GM19023 (cell line): ENCODE data around the gene MROH8.

Source experiments
- ATAC-seq: cut with Tn5 transposase; IDR thresholded peaks from one replicate; pipeline ENCODE4 v1.9.1; 2021; ENCODE audit warnings: mild to moderate bottlenecking, moderate library complexity; ENCODE audit not compliant: unreplicated experiment

Gene MROH8

DNA sequence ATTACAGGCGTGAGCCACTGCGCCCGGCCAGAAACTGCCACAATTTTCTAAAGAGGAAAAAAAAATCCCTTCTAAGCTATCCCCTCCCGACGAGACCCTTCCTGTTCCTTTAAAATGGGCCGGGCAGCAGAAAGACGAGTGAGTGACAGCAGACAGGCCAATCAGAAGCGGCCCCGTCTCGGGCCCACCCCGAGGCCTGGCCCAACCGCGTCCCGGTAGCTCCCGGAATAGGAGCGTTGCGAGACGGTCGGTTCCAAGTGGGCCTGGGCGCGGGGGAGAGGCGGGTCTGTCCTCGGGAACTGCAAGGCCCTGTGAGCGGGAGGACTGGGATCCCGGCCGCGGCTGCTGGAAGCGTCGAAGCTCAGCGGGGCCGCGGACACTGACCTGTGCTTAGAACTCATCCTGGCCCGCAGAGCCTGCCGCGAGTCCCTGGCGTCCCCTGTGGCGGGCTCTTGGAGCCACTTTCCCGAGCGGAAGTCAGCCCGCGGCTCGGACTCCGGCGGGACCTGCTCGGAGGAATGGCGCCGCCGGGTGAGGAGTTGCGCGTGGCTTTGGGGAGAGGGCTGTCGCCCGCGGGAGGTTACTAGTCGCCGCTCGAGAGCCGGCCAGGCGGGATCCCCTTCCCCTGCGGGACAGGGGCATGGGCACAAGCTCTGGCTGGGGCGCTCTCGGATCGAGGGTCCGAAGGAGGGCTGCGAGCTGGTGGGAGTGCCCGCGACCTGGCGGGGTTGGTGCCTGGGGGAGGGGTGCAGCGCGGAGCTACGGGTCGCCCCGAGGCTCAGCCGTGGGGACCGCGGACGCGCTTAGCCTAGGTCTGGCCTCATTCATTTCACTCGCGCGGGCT, at the start of gene MROH8, which contains the start of gene RPN2:
Gene MROH8 (minus strand): TSS at position 710 of the 844 bp plus-strand sequence.
Gene RPN2 (plus strand): TSS at position 492 of the 844 bp plus-strand sequence. CDS start 27 bp downstream, at position 519.
- peak; percentile 92 for ATAC-seq

DNA sequence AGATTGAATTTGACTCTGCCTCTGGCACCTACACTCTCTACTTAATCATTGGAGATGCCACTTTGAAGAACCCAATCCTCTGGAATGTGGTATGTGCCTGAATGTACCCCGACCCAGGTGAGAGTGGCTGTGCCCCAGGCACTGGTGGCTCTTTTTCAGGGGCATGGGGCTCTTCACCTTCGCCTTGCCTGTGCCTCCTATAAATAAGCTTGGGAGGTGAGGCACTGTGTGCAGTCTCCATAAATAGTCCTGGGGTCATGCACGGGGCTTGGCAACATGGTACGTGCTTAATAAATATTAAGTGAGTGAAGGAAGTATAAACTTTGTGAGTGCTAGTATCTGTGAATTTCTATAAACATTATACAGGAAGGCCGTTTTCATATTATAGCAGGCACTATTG, 49.3 kb upstream of the MROH8 start:
- ATAC-seq: no peak

GRCh38 chr20:37228082-37228481, 48.7 kb upstream of the MROH8 start:
- no peak for ATAC-seq

DNA sequence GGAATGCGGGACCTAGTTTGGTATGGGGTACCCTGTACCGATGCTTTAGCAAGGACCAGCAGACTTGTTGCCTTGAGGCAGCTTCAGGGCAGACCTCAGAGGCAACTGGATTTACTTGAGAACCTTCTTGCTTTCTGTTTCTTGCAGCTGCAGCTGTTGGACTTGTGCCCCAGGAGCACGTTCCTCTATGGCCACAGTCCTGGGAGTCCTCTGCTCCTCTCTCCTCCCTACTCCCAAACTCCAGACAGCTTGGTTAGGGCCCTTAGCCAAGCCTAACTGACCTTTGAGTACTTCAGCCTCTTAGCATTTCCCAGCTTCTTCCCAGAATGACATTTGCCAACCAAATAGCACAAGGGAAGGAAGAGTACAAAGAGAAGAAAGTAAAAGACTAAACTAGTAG, 47.5 kb upstream of the MROH8 start:
- no peak for ATAC-seq

GRCh38 chr20:37225146-37225545, 45.8 kb upstream of the MROH8 start:
- no peak for ATAC-seq

- no peak for ATAC-seq
Measured at GRCh38 chr20:37223053-37223452, 43.7 kb upstream of the MROH8 start.

GRCh38 chr20:37222086-37222485, 42.7 kb upstream of the MROH8 start:
- no peak for ATAC-seq

DNA sequence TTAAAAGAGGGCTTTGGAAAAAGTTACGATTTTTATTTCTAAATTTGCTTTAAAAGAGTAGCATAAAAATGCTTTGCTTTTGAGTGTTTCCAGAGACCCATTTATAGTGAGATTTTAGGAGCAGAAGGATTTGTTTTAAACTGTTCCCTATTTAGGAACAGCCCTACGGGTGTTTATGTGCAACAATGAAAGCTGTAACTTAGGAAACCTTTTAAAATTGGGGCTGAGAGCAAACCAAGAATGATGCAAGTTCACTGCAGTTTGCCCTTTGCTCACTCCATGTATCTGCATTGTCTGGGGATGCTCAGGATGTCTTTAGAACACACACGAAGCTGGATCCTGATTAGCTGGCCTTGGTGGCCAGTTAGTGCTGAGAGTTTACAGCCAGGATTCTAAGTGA, 41.4 kb upstream of the MROH8 start:
- no peak for ATAC-seq

- no peak for ATAC-seq
Measured at GRCh38 chr20:37219751-37220668, 40.7 kb upstream of the MROH8 start.

DNA sequence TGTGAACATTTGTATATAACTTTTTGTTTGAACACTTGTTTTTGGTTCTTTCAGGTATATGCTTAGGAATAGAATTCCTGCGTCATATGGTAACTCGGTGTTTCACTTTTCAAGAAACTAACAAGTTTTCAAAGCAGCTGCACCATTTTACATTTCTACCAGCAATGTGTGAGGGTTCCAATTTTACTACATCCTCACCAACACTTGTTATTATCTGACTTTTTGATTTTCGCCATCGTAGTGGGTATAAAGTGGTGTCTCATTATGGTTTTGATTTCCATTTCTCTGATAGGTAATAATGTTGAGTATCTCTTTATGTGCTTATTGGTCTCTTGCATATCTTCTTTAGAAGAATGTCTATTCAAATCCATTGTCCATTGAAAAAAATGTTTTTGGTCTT, 39.6 kb upstream of the MROH8 start:
- no peak for ATAC-seq

GRCh38 chr20:37218441-37218840, 39.1 kb upstream of the MROH8 start:
- ATAC-seq: no peak

GRCh38 chr20:37209661-37210314, 30.4 kb upstream of the MROH8 start:
- ATAC-seq: no peak

DNA sequence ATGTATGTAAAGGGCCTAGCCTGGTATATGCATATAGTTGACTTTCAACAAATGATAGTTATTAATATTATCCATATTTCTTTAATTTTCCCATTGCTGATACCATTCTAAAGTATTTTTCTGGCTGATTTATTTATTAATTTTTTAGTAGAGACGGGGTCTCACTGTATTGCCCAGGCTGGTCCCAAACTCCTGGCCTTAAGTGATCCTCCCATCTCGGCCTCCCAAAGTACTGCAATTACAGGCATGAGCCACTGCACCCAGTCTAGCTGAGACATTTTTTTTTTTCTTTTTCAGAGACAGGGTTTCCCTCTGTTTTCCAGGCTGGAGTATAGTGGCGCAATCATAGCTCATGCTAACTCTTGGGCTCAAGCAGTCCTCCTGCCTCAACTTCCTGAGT, 29.8 kb upstream of the MROH8 start:
- no peak for ATAC-seq

DNA sequence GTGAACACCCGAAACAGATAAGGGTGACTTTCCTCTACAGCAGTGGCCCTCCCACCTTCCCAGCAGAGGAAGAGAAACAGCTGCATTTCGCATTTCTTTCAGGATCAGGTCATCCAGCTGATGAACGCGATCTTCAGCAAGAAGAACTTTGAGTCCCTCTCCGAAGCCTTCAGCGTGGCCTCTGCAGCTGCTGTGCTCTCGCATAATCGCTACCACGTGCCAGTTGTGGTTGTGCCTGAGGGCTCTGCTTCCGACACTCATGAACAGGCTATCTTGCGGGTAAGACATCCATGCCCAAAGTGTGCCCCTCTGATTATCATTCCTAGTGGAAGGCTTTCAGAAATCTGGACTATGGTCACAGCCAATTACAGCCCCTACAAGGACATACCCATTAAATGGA, 27.8 kb upstream of the MROH8 start:
- no peak for ATAC-seq

DNA sequence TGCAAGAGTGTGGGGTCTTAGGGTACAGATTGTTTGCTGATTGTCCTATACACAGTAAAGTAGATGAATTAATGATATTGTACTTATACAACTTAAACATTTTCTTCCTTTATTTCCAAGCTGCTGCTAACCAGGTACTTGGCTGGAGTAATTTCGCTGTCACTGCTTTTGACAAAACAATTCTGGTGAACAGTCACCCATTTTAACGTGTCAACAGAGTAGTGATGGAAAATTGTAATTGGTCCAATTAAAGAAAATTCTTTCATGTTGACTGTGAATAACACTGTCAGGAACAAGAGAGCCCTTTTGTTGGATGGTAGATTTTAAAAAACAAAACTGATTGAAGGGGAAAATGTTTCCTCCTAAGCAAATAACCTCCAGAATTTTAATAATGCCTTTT, 26.4 kb upstream of the MROH8 start:
- no peak for ATAC-seq

DNA sequence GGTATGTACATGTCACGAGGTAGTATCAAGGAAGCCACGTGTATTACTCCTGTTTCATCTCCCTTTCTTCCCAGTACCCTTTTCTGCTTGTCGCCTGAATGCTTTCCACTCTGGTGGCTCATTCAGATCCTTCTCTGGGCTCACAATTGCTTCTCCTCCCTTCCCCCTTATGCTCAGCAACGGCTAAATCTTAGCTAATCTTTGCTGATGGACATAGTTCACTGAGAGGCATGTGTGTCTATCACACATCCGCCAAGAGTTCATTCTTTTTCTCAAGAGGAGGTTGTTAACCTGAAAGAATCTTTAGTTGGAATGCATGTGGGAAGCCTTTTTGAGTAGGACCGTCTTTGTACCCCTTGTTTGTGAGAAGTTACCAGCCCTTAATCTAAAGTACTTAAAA, 25.8 kb upstream of the MROH8 start:
- ATAC-seq: no peak

- ATAC-seq: no peak
Measured at GRCh38 chr20:37204056-37204455, 24.7 kb upstream of the MROH8 start.

GRCh38 chr20:37202267-37202943, 23.1 kb upstream of the MROH8 start:
- ATAC-seq: no peak

DNA sequence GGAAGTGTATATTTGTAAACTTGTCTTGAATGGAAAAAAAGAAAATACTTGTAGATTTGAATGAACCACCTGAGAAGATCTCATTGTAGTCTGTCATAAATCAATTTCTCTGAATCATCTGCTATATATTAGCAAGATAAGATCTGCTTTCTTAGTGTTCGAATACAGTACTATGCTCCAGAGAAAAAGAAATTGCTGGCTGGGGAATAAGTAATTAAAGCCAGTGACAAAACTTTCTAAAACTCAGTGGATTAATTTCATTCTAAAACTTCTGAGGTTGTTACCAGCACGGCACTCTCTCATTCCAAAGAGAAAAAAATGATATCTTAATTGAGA, 22.4 kb upstream of the MROH8 start:
- ATAC-seq: no peak

DNA sequence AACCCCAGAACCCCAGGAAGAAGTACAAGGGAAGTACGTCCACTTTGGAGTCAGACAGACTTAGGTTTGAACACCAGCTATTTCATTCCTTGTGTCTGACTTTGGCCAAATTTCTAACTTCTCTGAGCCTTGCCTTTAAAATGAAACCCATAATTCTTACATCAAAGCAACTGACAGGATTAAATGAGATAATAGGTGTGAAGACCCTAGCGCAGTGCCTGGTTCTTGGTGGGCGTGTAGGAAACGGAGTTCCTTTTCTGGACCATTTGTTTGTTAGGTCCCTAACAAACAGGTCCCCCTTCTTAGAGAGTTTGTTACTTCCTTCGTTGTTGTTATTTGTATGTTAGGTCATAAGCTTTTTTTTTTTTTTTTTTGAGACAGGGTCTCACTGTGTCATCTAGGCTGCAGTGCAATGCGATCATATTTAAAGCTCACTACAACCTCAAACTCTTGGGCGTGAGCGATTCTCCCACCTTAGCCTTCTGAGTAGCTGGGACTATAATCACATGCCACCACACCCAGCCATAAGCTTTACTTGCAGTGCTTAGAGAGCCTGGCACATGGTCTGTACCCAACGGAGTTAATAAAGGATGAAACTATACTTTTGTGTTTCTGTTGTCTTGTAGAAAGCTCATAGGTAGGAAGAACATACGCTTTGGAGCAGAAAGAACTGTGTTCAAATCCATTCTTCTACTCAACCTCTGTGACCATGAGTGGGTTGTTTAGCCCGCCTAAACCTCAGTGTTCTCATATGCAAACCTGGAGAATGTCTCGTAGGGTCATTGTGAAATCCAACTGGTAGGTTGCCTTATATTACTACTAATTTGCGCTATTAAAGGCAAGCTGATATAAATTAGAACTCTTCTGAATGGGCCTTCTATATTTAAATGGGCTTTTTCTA, 21.8 kb upstream of the MROH8 start:
- no peak for ATAC-seq
